Endothelial cell of umbilical vein (primary cell): Measurements from ENCODE around the gene MEAK7.

Experiments used
- CTCF ChIP-seq, 2 donors: IDR thresholded peaks; 1 replicate in 1 of 2; 2 replicates in 1 of 2; pipeline ENCODE4 v1.5.1; 2011; ENCODE audit warnings: low read length in 2 of 2, mild to moderate bottlenecking in 2 of 2, moderate library complexity in 2 of 2, control low read depth in 1 of 2, inconsistent platforms in 1 of 2, low read depth in 1 of 2; ENCODE audit not compliant: insufficient read depth in 1 of 2; ENCODE audit errors: extremely low read depth in 1 of 2
- MYC ChIP-seq: IDR thresholded peaks from one replicate; pipeline ENCODE4 v1.6.1; 2011; ENCODE audit warnings: mild to moderate bottlenecking, low read depth, low read length

- TF ChIP-seq CTCF (IDR thresholded peaks at IDR 0.05; ENCODE audit: extremely low read depth in 1 of 2, insufficient read depth in 1 of 2, low read depth in 1 of 2, low read length in 2 of 2): no peak
- TF ChIP-seq MYC: no peak
Measured at GRCh38 chr16:84531671-84532111, 27.2 kb upstream of the MEAK7 start.
